Activated effector memory CD4-positive, alpha-beta T cell treated with anti-CD3 and anti-CD28 coated beads, Interleukin-2, amount 50 U/mL, for 16 hours (primary cell): ENCODE measurements around the gene SMIM14.
"Not testable (repeated sequence)": the region's sequence is repeated elsewhere in the genome, so short reads cannot be mapped to it uniquely, and the experiment has no call there.

Source experiments
- DNase-seq: peaks from one replicate; pipeline ENCODE4 v3.0.0-alpha.2; 2020

SMIM14 gene

GRCh38 chr4:39528061-39528465, 110.6 kb downstream of the SMIM14 start:
- no peak for DNase-seq

- DNase-seq = peak; percentile 97
Observed at GRCh38 chr4:39527296-39528060, 111.2 kb downstream of the SMIM14 start, which contains the start of gene UGDH. Gene UGDH, minus strand, starts transcription at chr4:39527439. Its CDS starts 5,927 bp downstream, at chr4:39521512.

- peak; percentile 70 for DNase-seq
Observed at GRCh38 chr4:39526765-39527295, 111.8 kb downstream of the SMIM14 start.

GRCh38 chr4:39525822-39526690, 112.6 kb downstream of the SMIM14 start:
- DNase-seq = no peak

DNA sequence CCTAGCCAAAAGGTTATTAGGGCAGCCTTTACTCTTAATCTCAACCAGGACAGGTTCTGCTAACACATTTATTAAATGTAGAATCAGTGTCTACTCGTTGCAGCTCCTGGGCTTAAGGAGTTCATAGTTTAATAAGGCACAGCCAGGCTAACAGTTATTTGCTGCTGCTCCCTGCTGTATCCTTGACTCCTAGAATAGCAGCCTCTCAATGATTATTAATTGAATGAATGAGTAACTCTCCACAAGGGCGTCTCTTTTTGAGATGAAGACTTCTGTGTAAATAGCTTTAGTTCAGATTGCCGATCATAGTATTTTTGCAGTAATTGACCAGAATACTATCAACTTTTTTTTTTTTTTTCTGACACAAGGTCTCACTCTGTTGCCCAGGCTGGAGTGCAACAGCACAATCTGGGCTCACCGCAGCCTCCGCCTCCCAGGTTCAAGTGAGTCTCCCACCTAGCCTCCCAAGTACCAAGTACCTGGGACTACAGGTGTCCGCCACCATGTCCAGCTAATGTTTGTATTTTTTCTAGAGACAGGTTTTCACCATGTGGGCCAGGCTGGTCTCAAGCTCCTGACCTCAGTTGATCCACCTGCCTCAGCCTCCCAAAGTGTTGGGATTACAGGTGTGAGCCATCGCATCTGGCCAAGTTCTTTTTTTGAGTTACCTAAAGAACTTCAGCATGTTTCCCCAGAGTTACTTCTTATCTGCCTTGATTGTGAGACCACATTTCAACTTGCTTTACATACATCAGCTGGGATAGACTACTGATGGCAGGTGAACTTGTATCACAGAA, 114.3 kb downstream of the SMIM14 start:
- DNase-seq = no peak

- DNase-seq = no peak
Observed at GRCh38 chr4:39522068-39522467, 116.6 kb downstream of the SMIM14 start.

DNA sequence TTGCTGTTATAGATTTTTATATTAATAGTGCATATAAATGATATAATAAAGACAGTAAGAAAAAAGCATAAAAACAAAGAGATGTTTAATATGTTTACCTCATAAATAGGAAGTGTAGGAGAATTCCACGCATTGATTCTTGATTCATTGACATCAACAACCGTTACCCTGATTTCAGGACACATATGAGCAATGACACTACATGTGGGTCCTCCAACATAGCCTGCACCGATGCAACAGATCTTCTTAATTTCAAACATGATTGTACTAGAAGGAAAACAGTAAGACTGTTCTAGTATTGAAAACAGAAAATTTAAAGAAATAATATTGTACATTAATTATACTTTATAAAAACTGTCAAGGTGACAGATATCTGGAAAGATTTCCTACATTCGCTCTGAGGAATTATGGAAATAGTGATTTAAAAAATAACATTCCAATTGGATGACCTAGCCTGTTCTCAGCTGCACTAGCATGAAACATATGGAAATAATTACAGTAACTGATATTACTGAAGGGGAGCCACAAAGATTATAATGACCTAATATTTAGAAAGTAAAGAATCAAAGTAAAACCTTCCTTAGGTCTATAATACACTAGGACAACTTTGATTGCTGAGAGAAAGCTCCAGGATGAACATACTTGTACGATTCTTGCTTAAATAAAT, 117.3 kb downstream of the SMIM14 start:
- no peak for DNase-seq

- DNase-seq = no peak
Observed at GRCh38 chr4:39518484-39518883, 120.2 kb downstream of the SMIM14 start.

- no peak for DNase-seq
Observed at GRCh38 chr4:39516407-39516966, 122.2 kb downstream of the SMIM14 start.

DNA sequence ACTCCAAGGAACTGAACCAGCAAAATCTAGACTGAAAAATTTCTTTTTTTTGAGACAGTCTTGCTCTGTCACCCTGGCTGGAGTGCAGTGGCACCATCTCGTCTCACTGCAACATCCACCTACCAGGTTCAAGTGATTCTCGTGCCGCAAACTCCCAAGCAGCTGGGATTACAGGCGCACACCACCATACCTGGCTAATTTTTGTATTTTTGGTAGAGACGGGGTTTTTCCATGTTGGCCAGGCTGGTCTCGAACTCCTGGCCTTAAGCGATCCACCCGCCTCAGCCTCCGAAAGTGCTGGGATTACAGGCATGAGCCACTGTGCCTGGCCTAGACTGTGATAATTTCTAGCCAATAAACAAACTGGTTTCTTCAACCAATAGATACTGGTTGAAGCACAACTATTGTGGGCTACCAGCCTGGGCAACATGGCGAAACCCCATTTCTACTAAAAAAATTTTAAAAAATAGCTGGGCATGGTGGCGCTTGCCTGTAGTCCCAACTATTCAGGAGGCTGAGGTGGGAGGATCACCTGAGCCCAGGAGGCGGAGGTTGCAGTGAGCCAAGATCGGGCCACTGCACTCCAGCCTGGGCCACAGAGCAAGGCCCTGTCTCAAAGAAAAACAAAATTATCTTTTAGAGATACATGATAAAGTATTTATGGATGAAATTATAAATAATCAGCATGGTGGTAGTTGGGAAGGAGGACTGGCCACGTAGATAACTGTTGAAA, 122.8 kb downstream of the SMIM14 start:
- DNase-seq = not testable (repeated sequence)

- no peak for DNase-seq
Observed at GRCh38 chr4:39514888-39515401, 123.7 kb downstream of the SMIM14 start.

DNA sequence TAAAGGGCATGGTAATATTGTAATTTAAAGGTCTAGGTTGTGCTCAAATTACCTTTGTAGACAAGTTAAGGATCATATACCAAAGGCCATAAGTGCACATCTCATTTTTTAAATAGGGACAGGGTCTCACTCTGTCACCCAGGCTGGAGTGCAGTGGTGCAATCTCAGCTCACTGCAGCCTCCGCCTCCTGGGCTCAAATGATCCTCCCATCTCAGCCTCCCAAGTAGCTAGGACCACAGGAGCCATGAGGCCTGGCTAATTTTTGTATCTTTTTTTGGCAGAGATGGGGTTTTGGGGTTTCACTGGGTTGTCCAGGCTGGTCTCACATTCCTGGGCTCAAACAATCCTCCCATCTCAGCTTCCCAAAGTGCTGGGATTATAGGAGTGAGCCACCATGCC, 124.4 kb downstream of the SMIM14 start:
- DNase-seq = not testable (repeated sequence)

DNA sequence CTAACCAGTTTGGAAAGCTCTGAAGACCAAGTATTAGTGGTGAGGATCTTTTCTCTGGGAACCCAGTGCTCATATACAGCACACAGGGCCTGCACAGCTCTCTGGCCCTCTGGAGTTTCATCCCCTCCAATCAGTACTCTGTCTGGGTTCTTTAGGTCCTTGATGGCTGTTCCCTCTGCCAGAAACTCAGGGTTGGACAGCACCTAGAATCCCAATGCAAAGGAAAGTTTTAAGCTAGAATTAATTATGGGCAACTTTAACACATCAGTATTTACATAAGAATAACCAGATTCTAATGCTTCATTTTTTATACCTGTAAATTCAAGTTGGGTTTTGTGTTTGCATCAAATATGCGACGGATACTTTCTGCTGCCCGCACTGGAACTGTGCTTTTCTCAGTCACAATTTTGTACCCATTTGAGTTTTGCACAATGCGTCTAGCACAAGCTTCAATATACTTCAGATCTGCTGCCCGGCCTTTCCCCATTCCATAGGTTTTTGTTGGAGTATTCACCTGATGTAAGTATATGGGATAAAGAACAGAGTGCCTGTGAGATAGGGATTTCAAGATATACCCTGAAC, 128.2 kb downstream of the SMIM14 start:
- DNase-seq = no peak

GRCh38 chr4:39505581-39505980, 133.1 kb downstream of the SMIM14 start:
- no peak for DNase-seq

GRCh38 chr4:39504538-39504937, 134.1 kb downstream of the SMIM14 start:
- DNase-seq = no peak

GRCh38 chr4:39502664-39503035, 136.0 kb downstream of the SMIM14 start:
- DNase-seq = not testable (repeated sequence)

DNA sequence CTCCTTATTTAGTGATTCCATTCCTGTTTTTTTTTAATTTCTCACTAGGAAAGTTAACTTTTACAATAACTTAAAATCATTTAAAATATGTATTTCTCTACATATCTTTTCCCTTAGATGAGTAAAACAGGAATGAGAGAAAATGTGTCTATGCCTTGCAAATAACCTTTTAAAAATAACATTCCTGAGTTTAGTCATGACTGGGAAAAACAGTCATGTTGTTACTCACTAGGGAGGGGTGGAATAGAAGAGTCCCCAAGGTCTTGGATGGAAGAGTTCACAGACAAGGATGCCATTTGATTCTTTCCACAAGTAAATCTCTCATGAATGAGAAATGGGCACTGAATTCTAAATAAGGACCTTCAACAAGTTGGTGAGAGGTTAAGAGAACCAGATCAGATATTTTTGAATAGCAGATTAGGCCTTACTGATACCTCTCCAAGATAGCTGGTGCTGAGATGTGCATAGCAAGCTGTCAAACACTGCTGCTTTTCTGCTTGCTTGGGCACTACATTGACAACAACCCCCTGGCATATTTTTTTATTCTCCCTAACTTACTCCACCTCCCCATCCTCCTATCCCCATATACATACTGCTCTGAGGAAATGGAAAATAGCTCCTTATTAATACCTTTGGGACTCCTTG, 136.5 kb downstream of the SMIM14 start:
- no peak for DNase-seq

- no peak for DNase-seq
Observed at GRCh38 chr4:39498727-39499020, 140.0 kb downstream of the SMIM14 start.

DNA sequence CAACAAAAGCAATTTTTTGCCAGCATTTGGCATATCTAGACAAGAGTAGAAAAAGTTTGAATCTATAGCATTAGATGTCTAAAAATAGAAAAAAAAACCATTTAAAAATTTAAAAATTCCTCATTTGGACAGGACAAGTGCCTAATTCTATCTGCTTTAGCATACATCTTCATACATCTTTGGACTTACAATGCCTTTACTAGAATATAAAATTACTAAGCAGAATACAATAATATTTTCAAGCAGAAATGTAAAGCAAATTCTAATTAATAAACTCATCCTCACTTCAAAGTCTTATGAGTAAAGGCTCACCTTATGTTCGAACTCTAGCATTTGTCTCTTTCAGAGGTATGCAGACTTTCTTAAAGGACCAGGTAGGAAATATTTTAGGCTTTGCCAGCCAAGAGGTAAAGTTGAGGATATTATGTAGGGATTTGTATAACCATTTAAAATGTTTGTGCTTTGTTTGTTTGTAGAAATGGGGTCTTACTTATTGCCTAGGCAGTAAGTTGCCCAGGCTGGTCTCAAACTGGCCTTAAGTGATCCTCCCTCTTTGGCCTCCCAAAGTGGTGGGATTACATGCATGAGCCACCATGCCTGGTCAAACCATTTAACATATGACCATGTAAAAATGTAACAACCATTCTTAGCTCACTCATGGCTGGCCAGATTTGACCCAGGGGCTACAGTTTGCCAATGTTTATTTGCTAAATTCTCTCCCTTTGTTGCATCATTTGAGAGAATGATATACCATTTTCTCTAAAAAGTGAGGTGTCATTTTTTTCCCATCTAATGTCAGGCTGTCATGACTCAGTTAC, 140.5 kb downstream of the SMIM14 start:
- no peak for DNase-seq
